Pons (tissue), 1 donor: Measurements from ENCODE around the gene UNC13C.

Experiments
- DNase-seq: peaks from one replicate; pipeline ENCODE4 v3.0.0-alpha.2; 2016; ENCODE audit warnings: low spot score

Gene UNC13C

DNA sequence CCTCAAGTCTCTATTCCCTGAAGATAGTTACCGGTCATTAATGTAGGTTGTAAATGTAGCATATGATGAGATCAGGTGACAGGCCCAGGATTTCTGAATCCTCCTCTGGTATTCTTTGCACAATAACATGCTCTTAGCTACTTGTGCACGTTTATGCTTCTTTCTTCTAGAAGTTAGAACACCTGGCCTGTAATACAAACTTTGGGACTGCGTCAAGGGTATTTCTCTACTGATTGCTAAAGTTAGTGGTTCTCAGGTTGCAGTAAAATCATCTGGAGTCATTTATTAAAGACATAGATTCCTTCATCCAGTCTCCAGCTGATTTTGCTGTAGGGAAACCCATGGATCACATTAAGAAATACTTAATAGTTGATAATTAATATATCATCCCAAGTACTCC is 48.0 kb downstream of the UNC13C start:
- DNase-seq, result no peak

GRCh38 chr15:54026891-54027290 is 48.6 kb downstream of the UNC13C start:
- no peak for DNase-seq

GRCh38 chr15:54029081-54029480 is 50.8 kb downstream of the UNC13C start:
- no peak for DNase-seq

DNA sequence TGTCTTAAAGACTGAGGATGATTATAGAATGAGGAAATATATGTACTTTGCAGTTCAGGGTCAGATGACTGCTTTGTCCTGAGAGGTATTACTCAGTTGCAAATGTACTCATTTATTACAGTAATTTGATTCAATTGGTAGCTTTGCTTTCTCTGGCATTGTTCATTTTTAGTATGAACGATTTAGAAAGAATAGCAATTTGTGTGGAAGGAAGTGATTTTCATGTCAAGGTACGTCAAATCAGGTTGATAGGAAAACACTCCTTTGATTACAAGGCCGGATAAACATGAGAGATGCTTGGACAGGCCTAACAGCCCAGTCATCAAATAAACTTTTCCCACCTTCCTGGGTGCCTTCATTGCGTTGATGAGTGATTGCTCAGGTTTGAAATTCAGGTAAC is 53.8 kb downstream of the UNC13C start:
- DNase-seq, result no peak

DNA sequence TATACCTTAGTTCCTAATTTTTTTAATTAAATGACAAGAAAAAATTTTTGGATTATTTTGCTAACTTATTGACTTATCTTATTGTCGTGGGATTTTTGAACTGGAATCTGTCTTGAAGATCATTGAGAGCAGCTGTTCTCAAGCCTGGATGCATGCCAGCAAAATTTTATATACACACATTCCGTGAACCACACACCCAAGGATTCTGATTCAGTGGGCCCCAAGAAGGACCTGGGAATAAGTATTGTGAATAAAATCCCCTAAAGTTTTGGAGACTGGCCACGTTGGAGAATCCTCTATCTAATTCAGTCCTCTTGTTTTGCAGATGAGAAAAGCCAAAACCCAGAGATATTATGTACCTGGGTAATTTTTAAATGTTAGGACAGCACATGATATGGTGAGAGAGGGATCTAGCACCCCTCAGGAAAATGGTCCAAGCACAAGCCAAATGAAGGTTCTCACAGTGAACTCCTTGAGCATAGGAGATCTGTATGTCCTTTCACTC is 55.2 kb downstream of the UNC13C start:
- no peak for DNase-seq

DNA sequence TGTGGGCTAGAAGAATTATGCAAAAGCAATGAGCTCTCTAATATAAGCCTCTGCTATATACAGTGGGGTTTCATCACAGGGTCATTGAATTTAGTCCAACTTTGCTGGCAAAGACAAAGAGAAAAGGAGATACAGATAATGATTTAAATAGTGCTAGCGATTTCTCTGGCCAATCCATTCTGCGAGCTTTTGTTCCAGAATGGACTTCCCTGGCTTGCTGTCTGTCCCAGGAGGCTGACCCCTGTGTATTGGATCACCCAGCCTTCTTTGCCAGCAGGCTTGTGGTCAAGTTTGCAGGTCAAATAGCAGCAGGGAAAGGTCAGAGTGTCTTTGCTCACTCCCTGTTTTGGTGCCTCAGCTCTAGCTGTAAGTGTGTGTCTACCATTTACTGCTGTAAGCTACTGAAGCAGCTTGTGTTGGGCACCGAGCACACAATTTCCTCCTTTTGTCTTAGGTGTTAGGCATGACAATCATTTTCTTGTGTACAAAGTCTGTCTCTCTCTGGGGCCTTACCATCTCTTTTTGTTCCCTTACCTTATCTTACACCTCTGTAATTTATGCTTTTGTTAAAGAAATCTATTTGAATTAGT is 55.7 kb downstream of the UNC13C start:
- DNase-seq, result no peak

GRCh38 chr15:54035616-54036015 is 57.4 kb downstream of the UNC13C start:
- no peak for DNase-seq

DNA sequence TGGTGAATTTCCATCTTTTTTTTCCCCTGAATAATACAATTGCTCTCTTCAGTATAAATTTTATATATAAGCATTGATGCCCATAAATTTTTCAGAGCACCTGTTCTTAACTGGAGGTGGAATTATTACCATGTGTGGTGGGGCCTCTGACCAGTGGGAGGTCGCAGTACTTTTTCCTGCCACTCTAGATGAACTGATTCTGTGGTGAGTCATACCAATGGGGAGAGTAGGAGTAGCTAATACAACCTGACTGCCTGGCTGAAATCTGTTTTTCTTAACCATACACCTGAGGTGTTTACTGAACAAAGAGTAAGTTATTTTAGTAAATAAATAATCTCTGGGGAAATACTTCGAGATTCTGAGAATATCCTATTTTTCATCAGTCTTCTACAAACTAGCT is 67.2 kb downstream of the UNC13C start:
- no peak for DNase-seq

DNA sequence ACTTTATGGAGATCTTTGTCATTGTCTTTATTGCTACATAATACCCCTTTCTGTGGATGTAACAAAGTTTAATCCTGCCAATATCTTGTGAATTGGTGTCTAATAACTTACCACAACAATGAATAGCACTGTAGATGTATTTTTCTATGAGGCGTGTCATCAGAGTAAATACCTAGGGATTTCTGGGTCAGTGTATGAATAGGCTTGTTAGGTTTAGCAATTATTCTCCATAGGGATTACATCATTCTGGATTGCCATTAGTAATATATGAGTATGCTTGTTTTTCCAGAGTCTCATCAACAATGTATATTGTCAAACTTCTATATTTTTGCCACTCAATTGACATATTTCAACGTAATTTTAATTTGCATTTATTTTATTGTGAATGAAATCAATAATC is 67.9 kb downstream of the UNC13C start:
- DNase-seq, result no peak

DNA sequence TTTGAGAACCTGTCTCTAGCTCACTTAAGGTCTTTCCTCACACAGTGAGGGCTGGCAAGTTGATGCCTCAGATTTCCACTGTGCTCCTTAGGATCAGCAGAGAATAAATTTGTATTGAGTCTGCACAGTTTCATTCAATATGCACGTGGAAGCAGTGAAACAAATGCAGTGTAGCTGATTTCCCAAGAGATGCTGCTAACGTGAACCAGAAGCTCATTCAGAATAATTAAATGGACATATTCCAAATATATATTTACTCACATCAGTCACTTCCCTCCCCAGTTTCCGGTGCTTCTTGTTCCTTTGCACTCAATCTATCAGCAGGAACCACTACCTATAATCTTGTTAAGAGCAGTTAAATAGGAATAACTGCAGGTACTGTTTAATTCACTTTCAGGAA is 86.1 kb downstream of the UNC13C start:
- DNase-seq, result no peak

GRCh38 chr15:54066403-54066802 is 88.2 kb downstream of the UNC13C start:
- no peak for DNase-seq

DNA sequence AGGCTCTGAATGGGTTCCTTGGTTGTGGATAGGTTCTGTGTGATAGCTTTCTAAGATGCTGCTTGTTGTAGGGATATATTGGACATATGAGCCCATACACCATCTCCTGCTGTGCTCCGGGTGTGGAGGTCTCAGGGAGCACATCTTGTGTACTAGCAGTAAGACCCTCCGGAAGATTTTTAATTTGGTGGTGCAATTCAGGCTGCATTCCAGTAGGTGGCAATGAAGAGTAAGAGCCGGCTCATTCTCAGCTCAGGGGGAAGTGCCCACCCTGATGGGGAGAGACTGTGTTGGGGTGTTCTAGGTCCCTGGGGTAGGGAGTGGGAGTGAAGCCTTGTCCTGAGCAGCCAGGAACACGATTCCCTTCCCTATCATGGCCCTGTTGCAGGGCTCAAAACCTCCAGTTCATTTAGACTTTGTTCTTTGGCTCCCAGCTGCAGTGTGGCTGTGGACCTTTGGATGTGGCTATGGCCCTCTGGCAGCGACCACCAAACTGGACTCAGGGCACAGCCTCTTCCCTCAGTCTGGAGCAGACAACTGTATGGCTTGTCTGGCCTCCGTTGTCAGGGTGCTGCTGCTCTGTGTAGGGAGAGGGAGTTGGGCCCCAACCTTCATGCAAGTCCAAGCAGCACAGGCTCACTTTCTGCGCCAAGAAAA is 104.7 kb downstream of the UNC13C start:
- DNase-seq, result no peak

GRCh38 chr15:54083501-54083900 is 105.3 kb downstream of the UNC13C start:
- DNase-seq, result no peak

DNA sequence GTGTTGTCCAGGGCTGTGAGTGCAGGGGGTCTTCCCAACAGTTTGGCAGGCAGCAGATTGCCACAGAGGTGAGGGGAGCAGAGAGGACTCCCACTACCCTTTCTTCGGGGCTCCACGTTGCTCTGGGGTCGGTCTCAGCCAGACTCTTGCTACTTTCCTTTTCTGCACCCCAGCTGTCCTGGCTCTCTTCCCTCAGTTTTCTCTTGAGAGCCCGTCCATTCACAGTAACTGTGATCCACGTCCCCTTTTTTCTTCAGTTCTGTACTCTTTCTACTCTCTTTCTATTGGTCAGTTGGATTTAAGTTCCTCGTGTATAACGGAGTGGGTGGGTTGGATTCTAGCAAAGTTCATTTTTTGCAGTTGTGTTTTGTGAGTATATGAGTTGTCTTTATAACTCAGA is 105.8 kb downstream of the UNC13C start:
- no peak for DNase-seq

GRCh38 chr15:54088837-54089236 is 110.6 kb downstream of the UNC13C start:
- DNase-seq, result no peak

DNA sequence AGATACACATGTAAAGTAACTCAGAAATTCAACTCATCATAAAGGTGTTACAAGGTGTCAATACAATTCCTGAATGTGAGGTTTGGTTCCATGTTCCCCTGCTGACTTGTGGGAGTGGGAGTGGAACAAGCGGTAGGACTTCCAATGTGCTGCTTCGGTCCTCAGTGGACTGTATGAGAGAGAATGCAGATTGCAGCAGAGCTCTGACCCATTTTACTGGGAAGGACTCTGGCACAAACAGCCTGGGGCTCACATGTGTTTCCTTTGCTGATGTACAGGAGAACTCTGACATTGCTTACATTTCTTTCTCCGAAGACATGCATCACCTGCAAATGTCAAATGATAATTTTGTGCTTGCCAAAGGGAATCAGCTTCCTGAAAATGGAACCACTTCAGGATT is 111.5 kb downstream of the UNC13C start:
- DNase-seq, result no peak

GRCh38 chr15:54091651-54092050 is 113.4 kb downstream of the UNC13C start:
- DNase-seq, result no peak

- no peak for DNase-seq
These were observed 116.4 kb downstream of the UNC13C start for GRCh38 chr15:54094661-54095060.

DNA sequence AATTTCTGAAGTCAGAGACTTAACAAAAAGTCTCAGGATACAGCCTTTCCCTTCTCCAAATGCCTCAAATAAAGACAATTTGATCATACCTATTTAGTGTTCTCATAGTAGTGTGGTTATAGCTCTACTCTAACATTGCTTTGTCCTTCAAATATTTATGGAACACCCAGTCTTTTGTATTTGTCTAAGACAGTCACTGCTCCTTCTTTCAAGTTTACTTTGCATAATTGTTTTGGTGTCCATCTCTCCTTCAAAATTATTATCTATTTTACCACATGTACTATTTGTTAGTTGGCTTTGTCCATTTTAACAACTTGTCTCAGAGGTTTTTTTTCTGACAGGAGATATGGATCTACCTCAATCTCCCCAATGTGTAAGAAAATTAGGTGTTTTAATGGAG is 118.8 kb downstream of the UNC13C start:
- no peak for DNase-seq

GRCh38 chr15:54099010-54099409 is 120.8 kb downstream of the UNC13C start:
- DNase-seq, result no peak

DNA sequence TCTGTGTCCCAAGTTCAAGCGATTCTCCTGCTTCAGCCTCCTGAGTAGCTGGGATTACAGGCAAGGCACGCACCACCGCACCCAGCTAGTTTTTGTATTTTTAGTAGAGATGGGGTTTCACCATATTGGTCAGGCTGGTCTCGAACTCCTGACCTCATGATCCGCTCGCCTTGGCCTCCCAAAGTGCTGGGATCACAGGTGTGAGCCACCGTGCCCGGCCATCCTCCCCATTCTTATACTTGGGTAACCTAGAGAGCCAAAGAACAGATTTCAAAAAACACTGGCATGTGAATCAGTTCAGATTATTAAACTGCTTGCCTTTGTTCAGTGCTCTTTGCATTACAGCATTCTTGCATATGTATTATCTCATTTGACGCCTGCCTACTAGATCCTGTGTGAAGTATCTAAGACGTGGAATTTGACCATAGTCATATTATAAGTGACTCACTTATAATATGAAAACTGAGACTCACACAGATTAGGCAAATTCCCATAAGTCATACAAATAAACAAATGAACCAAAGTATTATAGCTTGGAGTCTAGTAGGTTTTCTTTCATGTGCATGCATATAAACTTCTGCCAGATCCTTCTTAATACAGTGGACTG is 123.5 kb downstream of the UNC13C start:
- no peak for DNase-seq

DNA sequence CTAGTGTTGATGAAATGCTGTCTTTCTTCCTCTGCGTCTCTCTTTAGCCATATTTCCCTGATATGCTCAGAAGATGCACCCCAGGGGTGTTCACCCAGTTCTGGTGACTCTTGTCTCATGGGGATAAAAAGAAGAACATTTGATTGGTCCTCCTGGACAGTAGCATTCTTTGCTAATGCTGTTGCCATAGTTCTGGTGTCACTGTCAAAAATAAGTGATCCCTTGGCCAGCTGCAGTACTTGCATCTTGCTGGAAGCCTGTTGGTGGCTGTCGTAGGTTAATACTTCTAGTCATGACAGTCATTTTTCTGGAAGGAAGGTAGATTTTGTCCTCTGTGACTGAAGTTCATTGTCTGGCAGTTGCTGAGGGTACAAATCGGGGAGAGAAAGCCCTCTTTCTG is 124.5 kb downstream of the UNC13C start:
- DNase-seq, result no peak

- DNase-seq, result no peak
These were observed 130.8 kb downstream of the UNC13C start for GRCh38 chr15:54109014-54109413.

DNA sequence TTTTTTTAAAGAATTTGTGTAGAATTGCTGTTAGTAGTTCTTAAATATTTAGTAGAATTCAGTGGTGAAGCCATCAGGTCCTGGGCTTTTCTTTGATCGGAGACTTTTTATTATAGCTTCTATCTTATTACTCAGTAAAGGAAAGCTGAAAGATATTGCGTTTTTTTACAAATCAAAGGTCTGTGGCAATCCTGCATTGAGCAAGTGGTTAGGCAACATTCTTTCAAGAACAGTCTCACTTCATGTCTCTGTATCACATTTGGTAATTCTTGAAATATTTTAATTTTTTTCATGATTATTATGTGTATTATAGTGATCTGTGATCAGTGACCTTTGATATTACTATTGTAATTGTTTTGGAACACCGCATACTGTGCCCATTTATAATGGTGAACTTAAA is 140.8 kb downstream of the UNC13C start:
- DNase-seq, result no peak
